GM18870 (cell line): Measurements from ENCODE around the gene KLF7.

Experiments used
- ATAC-seq: cut with Tn5 transposase; IDR thresholded peaks from one replicate; pipeline ENCODE4 v1.9.1; 2021; ENCODE audit warnings: moderate library complexity; ENCODE audit not compliant: unreplicated experiment

The KLF7 gene

GRCh38 chr2:207167099-207167923 lies 1.6 kb upstream of the KLF7 start:
- ATAC-seq, result peak; percentile 1

- peak; percentile 35 for ATAC-seq
Observed at GRCh38 chr2:207166349-207167098, 776 bp upstream of the KLF7 start.

GRCh38 chr2:207166039-207166348 lies 246 bp upstream of the KLF7 start:
- peak; percentile 93 for ATAC-seq

- ATAC-seq, result no peak
Observed at GRCh38 chr2:207164006-207164831, 1.5 kb downstream of the KLF7 start.

- no peak for ATAC-seq
Observed at GRCh38 chr2:207163756-207164005, 2.1 kb downstream of the KLF7 start.

GRCh38 chr2:207163053-207163755 lies 2.5 kb downstream of the KLF7 start:
- ATAC-seq, result no peak

- no peak for ATAC-seq
Observed at GRCh38 chr2:207162316-207162715, 3.4 kb downstream of the KLF7 start.

GRCh38 chr2:207161247-207162123 lies 4.3 kb downstream of the KLF7 start:
- no peak for ATAC-seq

- ATAC-seq, result no peak
Observed at GRCh38 chr2:207160115-207160514, 5.6 kb downstream of the KLF7 start.

- ATAC-seq, result no peak
Observed at GRCh38 chr2:207159002-207159401, 6.7 kb downstream of the KLF7 start.

GRCh38 chr2:207157731-207158130 lies 8.0 kb downstream of the KLF7 start:
- no peak for ATAC-seq

GRCh38 chr2:207157162-207157481 lies 8.6 kb downstream of the KLF7 start:
- ATAC-seq, result no peak

GRCh38 chr2:207156451-207157161 lies 9.1 kb downstream of the KLF7 start:
- peak; percentile 68 for ATAC-seq

- no peak for ATAC-seq
Observed at GRCh38 chr2:207155516-207156444, 10.0 kb downstream of the KLF7 start.

- ATAC-seq, result no peak
Observed at GRCh38 chr2:207154556-207155510, 10.9 kb downstream of the KLF7 start.

- no peak for ATAC-seq
Observed at GRCh38 chr2:207153266-207153975, 12.3 kb downstream of the KLF7 start.

- ATAC-seq, result no peak
Observed at GRCh38 chr2:207151048-207151447, 14.7 kb downstream of the KLF7 start.
